IMR-90 (cell line): Measurements from ENCODE around the gene BAZ2A. TPM values are rescaled to one million over a fixed set of nuclear protein-coding genes. Genes with fewer than 3 reads are reported as not detected.

Experiments used
- ATAC-seq: fragments of 200-7000 bp; cut with Tn5 transposase; 2 replicates; pipeline ENCODE4 v1.9.1; 2020; ENCODE audit warnings: low read depth, mild to moderate bottlenecking, moderate library complexity
- BruUV-seq: library from RNA; stranded (reverse); fragments of 400-500 nt; replicated peaks from 2 replicates; lab custom pipeline; 2021; lab: Mats Ljungman, UMichigan
- CTCF ChIA-PET: fragments of 300-600 bp; formaldehyde crosslinking; extraction: SDS; loops from one replicate; lab custom pipeline; 2021; ENCODE audit warnings: antibody characterized with exemption; lab: Yijun Ruan, JAX
- POLR2A ChIA-PET: fragments of 300-600 bp; sonication (Branson Sonifier 250); formaldehyde crosslinking; loops from one replicate; lab custom pipeline; 2022; ENCODE audit warnings: antibody characterized with exemption; ENCODE audit not compliant: unreplicated experiment; lab: Charles Lee
- DNase-seq: peaks from one replicate; pipeline ENCODE4 v3.0.0; 2013
- H2AFZ ChIP-seq: replicated peaks from 2 replicates; pipeline ENCODE3; 2013; ENCODE audit warnings: low read length, mild to moderate bottlenecking; ENCODE audit not compliant: poor library complexity
- H2AK5ac ChIP-seq: 2 replicates; pipeline ENCODE4 v1.6.1; 2013; ENCODE audit warnings: low read depth, low read length, inconsistent platforms
- H2AK9ac ChIP-seq: replicated peaks from 2 replicates; pipeline ENCODE3; 2013; ENCODE audit warnings: mild to moderate bottlenecking, low read depth, low read length, moderate library complexity; ENCODE audit not compliant: poor library complexity
- H2BK120ac ChIP-seq: 2 replicates; pipeline ENCODE4 v1.6.1; 2013; ENCODE audit warnings: low read depth, low read length, inconsistent platforms
- H2BK15ac ChIP-seq: 3 replicates; pipeline ENCODE4 v1.6.1; 2013; ENCODE audit warnings: low read depth, low read length, inconsistent platforms
- H2BK20ac ChIP-seq: 2 replicates; pipeline ENCODE4 v1.6.1; 2013; ENCODE audit warnings: low read depth, mild to moderate bottlenecking, inconsistent platforms, low read length, moderate library complexity
- H2BK5ac ChIP-seq: 2 replicates; pipeline ENCODE4 v1.6.1; 2013; ENCODE audit warnings: mild to moderate bottlenecking, low read depth, low read length, inconsistent platforms; ENCODE audit not compliant: poor library complexity, severe bottlenecking
- H3K14ac ChIP-seq: replicated peaks from 2 replicates; pipeline ENCODE4 v1.6.1; 2013; ENCODE audit warnings: low read depth, low read length, inconsistent platforms
- H3K18ac ChIP-seq: 2 replicates; pipeline ENCODE4 v1.6.1; 2013; ENCODE audit warnings: low read depth, low read length, control low read depth
- H3K23ac ChIP-seq: 2 replicates; pipeline ENCODE4 v1.6.1; 2013; ENCODE audit warnings: low read depth, low read length, inconsistent platforms
- H3K27ac ChIP-seq: 2 replicates; pipeline ENCODE4 v1.5.1; 2013; ENCODE audit warnings: mild to moderate bottlenecking, control low read depth, low read length; ENCODE audit not compliant: insufficient read depth
- H3K27me3 ChIP-seq: 2 replicates; pipeline ENCODE4 v1.6.1; 2013; ENCODE audit warnings: low read length; ENCODE audit not compliant: control insufficient read depth, insufficient read depth
- H3K36me3 ChIP-seq: 2 replicates; pipeline ENCODE4 v1.6.1; 2013; ENCODE audit warnings: low read length, mixed read lengths; ENCODE audit not compliant: control insufficient read depth, insufficient read depth
- H3K4ac ChIP-seq: 2 replicates; pipeline ENCODE4 v1.6.1; 2013; ENCODE audit warnings: low read depth, low read length, inconsistent platforms
- H3K4me1 ChIP-seq: 2 replicates; pipeline ENCODE4 v1.6.1; 2013; ENCODE audit warnings: low read length, mixed read lengths; ENCODE audit not compliant: control insufficient read depth, insufficient read depth
- H3K4me2 ChIP-seq: 2 replicates; pipeline ENCODE4 v1.6.1; 2013; ENCODE audit warnings: low read depth, mild to moderate bottlenecking, control low read depth, low read length, moderate library complexity
- H3K4me3 ChIP-seq: 2 replicates; pipeline ENCODE4 v1.5.1; 2013; ENCODE audit warnings: low read depth, mild to moderate bottlenecking, control low read depth, low read length, moderate library complexity; ENCODE audit not compliant: insufficient read depth
- H3K56ac ChIP-seq: 2 replicates; pipeline ENCODE4 v1.6.1; 2013; ENCODE audit warnings: low read length, inconsistent platforms; ENCODE audit not compliant: insufficient read depth; ENCODE audit errors: extremely low read depth
- H3K79me1 ChIP-seq, 2 experiments: 2 replicates each; pipeline ENCODE4 v1.6.1; 2013; ENCODE audit warnings: low read length in 2 of 2, inconsistent platforms in 1 of 2, low read depth in 1 of 2
- H3K9ac ChIP-seq: 2 replicates; pipeline ENCODE4 v1.6.1; 2013; ENCODE audit warnings: low read depth, low read length, control low read depth
- H3K9me1 ChIP-seq: 2 replicates; pipeline ENCODE4 v1.6.1; 2013; ENCODE audit warnings: low read length, inconsistent platforms; ENCODE audit not compliant: insufficient read depth
- H3K9me3 ChIP-seq: 2 replicates; pipeline ENCODE4 v1.6.1; 2013; ENCODE audit warnings: low read length; ENCODE audit not compliant: control insufficient read depth, insufficient read depth
- H4K20me1 ChIP-seq: 2 replicates; pipeline ENCODE4 v1.6.1; 2013; ENCODE audit warnings: low read length, inconsistent platforms; ENCODE audit not compliant: insufficient read depth
- H4K5ac ChIP-seq: 2 replicates; pipeline ENCODE4 v1.6.1; 2013; ENCODE audit warnings: mild to moderate bottlenecking, low read depth, low read length, control low read depth
- H4K8ac ChIP-seq, 2 experiments: 2 replicates each; pipeline ENCODE4 v1.6.1; 2013; ENCODE audit warnings: low read depth in 2 of 2, low read length in 2 of 2, control low read depth in 1 of 2, inconsistent platforms in 1 of 2
- H4K91ac ChIP-seq: 2 replicates; pipeline ENCODE4 v1.6.1; 2013; ENCODE audit warnings: low read depth, low read length, inconsistent platforms; ENCODE audit not compliant: insufficient read depth
- BHLHE40 ChIP-seq: fragments of 150-350 bp; IDR thresholded peaks from 2 replicates; pipeline ENCODE4 v1.6.1; 2016; ENCODE audit warnings: mild to moderate bottlenecking, low read depth, low read length
- CEBPB ChIP-seq: IDR thresholded peaks from 2 replicates; pipeline ENCODE4 v1.6.1; 2012; ENCODE audit warnings: low read depth, low read length, improper control_type of control experiment
- CHD1 ChIP-seq: IDR thresholded peaks from 2 replicates; pipeline ENCODE4 v1.6.1; 2012; ENCODE audit warnings: low read depth, low read length, improper control_type of control experiment
- CTCF ChIP-seq: conservative IDR thresholded peaks from 2 replicates; pipeline ENCODE4 v1.5.1; 2012; ENCODE audit warnings: mild to moderate bottlenecking, low read depth, low read length, improper control_type of control experiment
- ELK1 ChIP-seq: fragments of 150-350 bp; IDR thresholded peaks from 2 replicates; pipeline ENCODE4 v1.6.1; 2016; ENCODE audit warnings: low read depth, mild to moderate bottlenecking, low read length, moderate library complexity, borderline replicate concordance
- MAFK ChIP-seq: IDR thresholded peaks from 2 replicates; pipeline ENCODE4 v1.6.1; 2012; ENCODE audit warnings: low read depth, low read length, improper control_type of control experiment
- MAZ ChIP-seq: IDR thresholded peaks from 2 replicates; pipeline ENCODE4 v1.6.1; 2012; ENCODE audit warnings: low read depth, mild to moderate bottlenecking, low read length, improper control_type of control experiment, moderate library complexity, borderline replicate concordance
- MXI1 ChIP-seq: IDR thresholded peaks from 2 replicates; pipeline ENCODE4 v1.6.1; 2012; ENCODE audit warnings: low read depth, mild to moderate bottlenecking, low read length, moderate library complexity, borderline replicate concordance
- NFE2L2 ChIP-seq: fragments of 150-350 bp; IDR thresholded peaks from 2 replicates; pipeline ENCODE4 v1.6.1; 2016; ENCODE audit warnings: low read depth, mild to moderate bottlenecking, low read length
- POLR2A ChIP-seq: IDR thresholded peaks from 2 replicates; pipeline ENCODE4 v1.6.1; 2012; ENCODE audit warnings: mild to moderate bottlenecking, low read depth, low read length
- RAD21 ChIP-seq: IDR thresholded peaks from 2 replicates; pipeline ENCODE4 v1.6.1; 2012; ENCODE audit warnings: low read length, improper control_type of control experiment
- RCOR1 ChIP-seq: IDR thresholded peaks from 2 replicates; pipeline ENCODE4 v1.6.1; 2012; ENCODE audit warnings: mild to moderate bottlenecking, low read length, improper control_type of control experiment; ENCODE audit not compliant: insufficient replicate concordance
- RFX5 ChIP-seq: IDR thresholded peaks from 2 replicates; pipeline ENCODE4 v1.8.0; 2012; ENCODE audit warnings: low read depth, mild to moderate bottlenecking, low read length, moderate library complexity
- SMC3 ChIP-seq: fragments of 150-350 bp; IDR thresholded peaks from 2 replicates; pipeline ENCODE4 v1.6.1; 2016; ENCODE audit warnings: low read depth, mild to moderate bottlenecking, antibody characterized with exemption, low read length, moderate library complexity
- USF2 ChIP-seq: fragments of 150-350 bp; IDR thresholded peaks from 2 replicates; pipeline ENCODE4 v1.6.1; 2017; ENCODE audit warnings: mild to moderate bottlenecking, antibody characterized with exemption, low read length, low read depth
- WGBS, 2 experiments: methylation state at CpG; one replicate each; pipeline versions ENCODE4 v1.1.5 to v1.1.7; 2013; ENCODE audit warnings: missing lambda C conversion rate in 2 of 2; ENCODE audit not compliant: insufficient read length in 1 of 2; ENCODE audit errors: extremely low coverage in 2 of 2; 5-methylcytosine and 5-hydroxymethylcytosine counted together
- dilution Hi-C: fragments of 300-500 bp; cut with HindIII; formaldehyde crosslinking; loops from one replicate; pipeline ENCODE4 v1.14.3; 2018; ENCODE audit warnings: low sequenced_read_pairs; ENCODE audit not compliant: unreplicated experiment
- in situ Hi-C: fragments of 300-500 bp; cut with MboI; formaldehyde crosslinking; loops from 3 replicates; pipeline ENCODE4 v1.14.3; 2019; ENCODE audit warnings: low sequenced_read_pairs, inconsistent platforms, mixed read lengths
- intact Hi-C: fragments of 100-400 bp; cut with micrococcal nuclease; formaldehyde crosslinking; loops from 2 replicates; pipeline ENCODE4 v1.10.0; 2022
- polyA plus RNA-seq, 3 experiments: library from polyadenylated mRNA; depleted of rRNA; stranded (reverse); fragments of >200 nt; gene quantifications; 2 replicates each; pipeline ENCODE4 v1.2.3, GENCODE V29; 2012; ENCODE audit warnings: low replicate concordance in 1 of 3
- total RNA-seq: library from RNA; depleted of rRNA; stranded (reverse); fragments of >200 nt; gene quantifications from 2 replicates; pipeline ENCODE4 v1.2.3, GENCODE V29; 2012

Gene BAZ2A
- total and polyA plus RNA-seq, 2 of the 4 experiments (the other 2 are of a cell fraction), result 15.4 to 42.8 TPM

- peak overlapping the region; percentile 65 for H3K9ac ChIP-seq
- peak overlapping the region; percentile 36 for H3K27ac ChIP-seq
- TF ChIP-seq MXI1 (no peak), NFE2L2 (no peak), RFX5 (no peak), MAZ (no peak), SMC3 (no peak), RCOR1 (no peak), MAFK (no peak), POLR2A (no peak), RAD21 (no peak), CEBPB (no peak), USF2 (no peak), CHD1 (no peak), BHLHE40 (no peak), CTCF (no peak), ELK1 (no peak)
Observed at GRCh38 chr12:56634242-56634836, 4.2 kb upstream of the BAZ2A start.

More at GRCh38 chr12:56634242-56634836, 4.2 kb upstream of the BAZ2A start:
- Histone ChIP-seq H2BK20ac (no peak overlapping the region), H3K23ac (peak overlapping the region; percentile 19), H2BK15ac (no peak overlapping the region), H4K91ac (no peak overlapping the region), H4K5ac (no peak overlapping the region; the same call in 1 of the 2 replicates), H3K18ac (no peak overlapping the region), H3K27me3 (no peaks in the 10 kb centered on the region), H3K9me1 (peaks cover 19% of the 10 kb centered on the region), H4K20me1 (peaks cover 51% of the 10 kb centered on the region), H3K36me3 (peaks cover 14% of the 10 kb centered on the region), H3K4me3 (peak overlapping the region; percentile 69), H3K4me1 (peaks cover 14% of the 10 kb centered on the region), H2AFZ (peak overlapping the region; percentile 96), H3K4ac (peak overlapping the region; percentile 54), H3K4me2 (peak overlapping the region; percentile 93), H2AK9ac (peak overlapping the region; percentile 100), H2BK5ac (peak overlapping the region; percentile 5), H3K56ac (no peak overlapping the region), H2AK5ac (peak overlapping the region; percentile 22), H3K9me3 (no peaks in the 10 kb centered on the region), H3K14ac (peak overlapping the region; percentile 2; the same call in 1 of the 2 replicates), H3K79me1 (peaks cover 16 to 56% of the 10 kb centered on the region in 2 experiments; a peak in 3 of 4 replicates), H2BK120ac (no peak overlapping the region), H4K8ac (no peak overlapping the region; a peak in 1 of 4 replicates)
- intact Hi-C loops, result no loop called here
- no peak for DNase-seq
- in situ Hi-C loops, result loop anchor here (10.0 kb wide), 1 partner anchor 370 kb away; the partner anchor contains the start of gene ZBTB39
- ChIA-PET CTCF (interaction anchor here (0.8 kb wide), 1 partner anchor 13 kb away, joined by 3 read pairs; no protein-coding TSS in a partner anchor), POLR2A (interaction anchor here (1.0 to 1.1 kb wide), 2 partner anchors 54 to 91 kb away, joined by 3 to 4 read pairs; partner anchors contain the start of gene PTGES3)
- no TSS peak for BruUV-seq
- dilution Hi-C loops, result no loop called here
- WGBS, 2 experiments, result 0% methylated on average over 6 of the region's 27 CpGs; no CpG with 5 or more reads in 1 of the 2 experiments
- no peak for ATAC-seq
